Renal pelvis (tissue), 4 donors: ENCODE measurements around the gene DRC7. TPM values are rescaled to one million over a fixed set of nuclear protein-coding genes. Genes with fewer than 3 reads are reported as not detected.
A peak's percentile ranks its signal among the peaks of the same experiment; 100 is the strongest.
"Not testable (repeated sequence)": the region's sequence is repeated elsewhere in the genome, so short reads cannot be mapped to it uniquely, and the experiment has no call there.

Experiments
- DNase-seq: peaks from one replicate; pipeline ENCODE4 v3.0.0-alpha.2; 2013
- polyA plus RNA-seq, 3 donors: library from polyadenylated mRNA; unstranded; fragments of 120-200 nt; gene quantifications; one replicate each; pipeline ENCODE4 v1.2.1, GENCODE V29; 2013; ENCODE audit not compliant: insufficient read length in 3 of 3

Gene DRC7
- polyA plus RNA-seq, 3 donors = 3.3 to 7.8 (median 3.9) TPM

DNA sequence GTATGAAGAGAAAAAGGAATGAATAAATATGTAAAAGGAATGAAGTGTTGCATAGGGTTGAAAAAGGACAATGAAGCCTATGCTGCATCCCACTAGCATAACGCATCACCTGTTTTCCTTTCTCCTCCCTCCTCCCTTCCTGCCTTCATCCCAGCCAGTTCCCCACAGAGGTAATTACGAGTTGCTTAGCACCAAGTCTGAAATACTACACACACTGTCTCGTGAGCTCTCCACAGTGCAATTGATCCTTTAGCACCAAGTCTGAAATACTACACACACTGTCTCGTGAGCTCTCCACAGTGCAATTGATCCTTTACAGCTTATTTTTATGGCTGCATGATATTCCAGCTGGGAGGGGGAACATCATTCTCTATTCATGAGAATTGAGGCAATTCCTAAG, 1.1 kb upstream of the DRC7 start:
- no peak for DNase-seq

DNA sequence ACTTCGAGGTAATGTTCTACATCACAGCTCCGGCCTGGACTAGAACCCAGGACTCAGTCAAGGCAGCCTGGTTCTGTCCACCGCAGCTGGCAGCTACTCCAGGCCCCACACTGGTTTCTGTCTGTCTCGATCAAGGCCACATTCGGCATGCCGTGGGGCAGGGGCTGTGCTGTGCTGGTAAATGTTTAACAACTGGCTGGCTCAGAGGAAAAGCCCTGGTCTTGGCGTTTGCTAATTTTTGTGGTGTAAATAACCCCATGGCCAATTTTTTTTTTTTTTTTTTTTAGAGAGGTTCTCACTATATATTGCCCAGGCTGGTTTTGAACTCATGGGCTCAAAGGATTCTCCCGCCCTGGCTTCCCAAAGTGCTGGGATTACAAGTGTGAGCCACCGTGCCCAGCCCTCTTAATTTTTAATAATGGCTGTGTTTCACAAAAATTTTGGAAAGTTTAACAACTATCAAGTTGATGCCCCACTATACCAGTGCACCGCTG, 328 bp upstream of the DRC7 start:
- DNase-seq = no peak

- no peak for DNase-seq
Observed at GRCh38 chr16:57695680-57696069, 1.1 kb downstream of the DRC7 start.

- DNase-seq = no peak
Observed at GRCh38 chr16:57696240-57696639, 1.6 kb downstream of the DRC7 start.

DNA sequence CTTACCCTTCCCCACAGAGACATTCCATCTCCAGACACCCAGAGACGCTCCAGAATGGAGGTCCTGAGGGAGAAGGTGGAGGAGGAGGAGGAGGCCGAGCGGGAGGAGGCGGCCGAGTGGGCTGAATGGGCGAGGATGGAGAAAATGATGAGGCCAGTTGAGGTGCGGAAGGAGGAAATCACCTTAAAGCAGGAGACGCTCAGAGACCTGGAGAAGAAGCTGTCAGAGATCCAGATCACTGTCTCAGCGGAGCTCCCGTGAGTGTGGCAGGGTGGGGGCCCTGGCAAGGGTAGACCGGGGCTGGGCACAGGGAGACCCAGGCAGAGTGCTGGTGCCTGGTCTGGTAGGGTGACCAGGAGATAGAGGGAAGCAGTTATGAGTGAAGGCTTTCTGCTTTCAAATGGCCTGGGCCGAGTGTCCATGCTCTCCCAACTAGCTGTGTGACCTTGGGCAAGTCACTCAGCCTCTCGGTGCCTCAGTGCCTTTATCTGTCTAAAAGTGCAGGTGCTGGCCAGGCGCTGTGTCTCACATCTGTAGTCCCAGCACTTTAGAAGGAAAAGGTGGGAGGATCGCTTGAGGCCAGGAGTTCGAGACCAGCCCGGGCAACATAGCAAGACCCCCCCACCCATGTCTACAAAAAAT, 3.4 kb downstream of the DRC7 start:
- DNase-seq = no peak

DNA sequence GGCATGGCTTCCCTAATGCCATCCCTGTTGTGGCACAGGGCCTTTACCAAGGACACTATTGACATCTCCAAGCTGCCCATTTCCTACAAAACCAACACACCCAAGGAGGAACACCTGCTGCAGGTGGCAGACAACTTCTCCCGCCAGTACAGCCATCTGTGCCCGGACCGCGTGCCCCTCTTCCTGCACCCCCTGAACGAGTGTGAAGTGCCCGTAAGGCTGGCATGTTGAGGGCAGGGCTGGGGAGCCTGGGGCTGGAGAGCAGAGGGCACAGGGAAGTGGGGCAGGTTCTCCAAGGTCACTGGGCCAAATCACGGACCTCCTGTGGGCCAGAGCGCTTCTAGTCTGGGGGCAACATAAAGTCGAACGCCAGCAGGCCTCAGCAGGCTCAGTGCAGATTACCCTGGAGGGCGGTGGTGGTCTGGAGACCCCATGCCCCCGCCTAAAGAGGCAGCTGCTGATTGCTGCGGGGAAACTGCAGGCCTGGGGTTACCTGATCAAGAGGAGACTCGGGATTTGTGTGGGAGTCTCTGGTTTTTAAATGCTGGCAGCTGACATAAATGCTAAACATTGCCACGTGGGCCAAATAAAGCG, 4.3 kb downstream of the DRC7 start:
- no peak for DNase-seq

DNA sequence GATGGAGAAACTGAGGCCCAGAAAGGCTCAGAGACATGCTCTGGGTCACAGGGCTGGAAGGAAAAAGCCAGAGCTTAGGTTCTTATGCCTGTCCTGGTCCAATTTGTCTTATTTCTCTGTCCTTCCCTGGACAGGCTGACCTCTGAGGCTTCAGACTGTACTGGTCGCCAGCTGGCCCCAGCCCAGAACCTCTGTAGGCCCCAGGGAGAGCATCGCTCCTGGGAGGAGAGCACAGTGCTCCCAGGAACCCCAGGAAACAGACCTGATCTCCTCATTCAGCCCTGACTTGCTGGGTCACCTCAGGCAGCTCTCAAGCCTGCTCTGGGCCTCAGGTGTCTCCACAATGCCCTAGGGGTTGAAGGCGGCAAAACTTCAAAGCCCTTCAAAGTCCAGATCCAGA, 4.9 kb downstream of the DRC7 start:
- no peak for DNase-seq

- DNase-seq = no peak
Observed at GRCh38 chr16:57699899-57700298, 5.3 kb downstream of the DRC7 start.

DNA sequence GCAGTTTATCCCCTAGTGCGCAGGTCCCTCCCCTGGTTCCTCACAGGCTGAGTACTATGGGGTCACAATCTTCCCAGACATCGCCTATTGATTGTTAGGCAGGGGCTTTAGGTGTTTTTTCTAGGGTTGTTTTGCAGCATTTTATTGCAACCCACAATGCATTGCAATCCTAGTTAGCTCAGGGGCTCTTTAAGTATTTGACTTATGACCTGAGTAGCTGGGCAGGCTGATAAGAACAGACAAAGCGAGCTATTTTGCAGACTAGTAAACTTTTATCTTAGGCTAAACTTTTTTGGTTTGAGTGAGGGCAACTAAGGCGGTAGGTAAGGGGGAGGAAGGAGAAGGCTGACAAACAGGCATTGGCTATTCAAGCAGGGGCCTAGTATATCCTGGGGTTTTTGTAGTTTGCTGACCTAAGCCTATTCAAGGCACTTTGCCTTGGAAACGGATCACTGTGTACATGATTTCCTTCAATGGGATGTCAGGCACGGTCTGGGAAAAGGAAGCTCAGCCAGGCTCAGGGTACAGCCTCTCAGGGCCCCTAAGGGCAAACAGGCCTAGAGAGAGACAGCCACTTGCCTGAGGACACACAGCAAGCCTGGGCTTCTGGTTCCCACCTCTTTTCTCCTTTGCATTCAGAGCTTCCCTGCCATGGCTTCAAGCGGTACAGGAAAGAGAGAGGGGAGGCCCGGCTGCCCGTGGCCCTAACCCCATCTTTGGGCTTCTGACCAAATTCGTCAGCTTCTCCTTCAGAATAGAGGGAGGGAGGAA, 6.4 kb downstream of the DRC7 start:
- DNase-seq = no peak

- DNase-seq = peak; percentile 65
Observed at GRCh38 chr16:57701759-57702371, 7.3 kb downstream of the DRC7 start.

GRCh38 chr16:57703416-57704010, 8.9 kb downstream of the DRC7 start:
- DNase-seq = no peak

- DNase-seq = no peak
Observed at GRCh38 chr16:57704011-57704904, 9.7 kb downstream of the DRC7 start.

GRCh38 chr16:57704905-57705852, 10.6 kb downstream of the DRC7 start:
- DNase-seq = no peak

- no peak for DNase-seq
Observed at GRCh38 chr16:57706717-57707116, 12.1 kb downstream of the DRC7 start.

- DNase-seq = no peak
Observed at GRCh38 chr16:57707331-57707730, 12.7 kb downstream of the DRC7 start.

GRCh38 chr16:57708168-57708567, 13.6 kb downstream of the DRC7 start:
- DNase-seq = no peak

DNA sequence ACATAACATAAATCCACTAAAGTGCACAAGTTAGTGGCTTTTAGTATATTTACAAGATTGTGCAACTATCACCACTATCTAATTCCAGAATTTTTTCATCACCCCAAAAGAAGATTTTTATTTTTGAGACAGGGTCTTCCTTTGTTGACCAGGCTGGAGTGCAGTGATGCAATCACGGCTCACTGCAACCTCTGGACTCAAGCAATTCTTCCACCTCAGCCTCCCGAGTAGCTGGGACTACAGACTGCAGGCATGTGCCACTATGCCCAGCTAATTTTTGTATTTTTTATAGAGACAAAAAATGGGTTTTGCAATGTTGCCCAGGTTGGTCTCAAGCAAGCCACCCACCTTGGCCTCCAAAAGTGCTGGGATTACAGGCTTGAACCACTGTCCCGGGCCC, 15.1 kb downstream of the DRC7 start:
- no peak for DNase-seq

- no peak for DNase-seq
Observed at GRCh38 chr16:57711346-57711745, 16.7 kb downstream of the DRC7 start.

GRCh38 chr16:57711993-57712392, 17.4 kb downstream of the DRC7 start:
- no peak for DNase-seq

- DNase-seq = not testable (repeated sequence)
Observed at GRCh38 chr16:57712569-57712968, 18.0 kb downstream of the DRC7 start.
